ENCODE data around the gene HLTF.

GRCh38 chr3:149018247-149018646 is 68.1 kb downstream of the HLTF start:
- TF ChIP-seq, protein P1, sequence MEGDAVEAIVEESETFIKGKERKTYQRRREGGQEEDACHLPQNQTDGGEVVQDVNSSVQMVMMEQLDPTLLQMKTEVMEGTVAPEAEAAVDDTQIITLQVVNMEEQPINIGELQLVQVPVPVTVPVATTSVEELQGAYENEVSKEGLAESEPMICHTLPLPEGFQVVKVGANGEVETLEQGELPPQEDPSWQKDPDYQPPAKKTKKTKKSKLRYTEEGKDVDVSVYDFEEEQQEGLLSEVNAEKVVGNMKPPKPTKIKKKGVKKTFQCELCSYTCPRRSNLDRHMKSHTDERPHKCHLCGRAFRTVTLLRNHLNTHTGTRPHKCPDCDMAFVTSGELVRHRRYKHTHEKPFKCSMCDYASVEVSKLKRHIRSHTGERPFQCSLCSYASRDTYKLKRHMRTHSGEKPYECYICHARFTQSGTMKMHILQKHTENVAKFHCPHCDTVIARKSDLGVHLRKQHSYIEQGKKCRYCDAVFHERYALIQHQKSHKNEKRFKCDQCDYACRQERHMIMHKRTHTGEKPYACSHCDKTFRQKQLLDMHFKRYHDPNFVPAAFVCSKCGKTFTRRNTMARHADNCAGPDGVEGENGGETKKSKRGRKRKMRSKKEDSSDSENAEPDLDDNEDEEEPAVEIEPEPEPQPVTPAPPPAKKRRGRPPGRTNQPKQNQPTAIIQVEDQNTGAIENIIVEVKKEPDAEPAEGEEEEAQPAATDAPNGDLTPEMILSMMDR (IDR thresholded peaks at IDR 0.05): no peak
- no peak for TF ChIP-seq EP300 (IDR thresholded peaks at IDR 0.05)
- no peak for TF ChIP-seq POLR2A (IDR thresholded peaks at IDR 0.05)
